Type B pancreatic cell (in vitro differentiated cells): ENCODE data around the gene RAB40B. TPM values are rescaled to one million over a fixed set of nuclear protein-coding genes. Genes with fewer than 3 reads are reported as not detected.

Experiments
- DNase-seq: peaks from one replicate; pipeline ENCODE4 v3.0.0; 2021; ENCODE audit warnings: mixed read lengths; ENCODE audit not compliant: unreplicated experiment; ENCODE audit errors: extremely low spot score
- H3K27ac Mint-ChIP-seq: 2 replicates; pipeline ENCODE4 v1.8.0; 2021; ENCODE audit warnings: mild to moderate bottlenecking, mixed read lengths
- H3K27me3 Mint-ChIP-seq: 2 replicates; pipeline ENCODE4 v1.8.0; 2021; ENCODE audit warnings: mixed read lengths
- H3K36me3 Mint-ChIP-seq: 2 replicates; pipeline ENCODE4 v1.8.0; 2021; ENCODE audit warnings: mixed read lengths
- H3K4me1 Mint-ChIP-seq: one replicate; pipeline ENCODE4 v1.8.0; 2021; ENCODE audit warnings: mixed read lengths; ENCODE audit not compliant: unreplicated experiment
- H3K4me3 Mint-ChIP-seq: 2 replicates; pipeline ENCODE4 v1.8.0; 2021; ENCODE audit warnings: mild to moderate bottlenecking, mixed read lengths
- H3K9me3 Mint-ChIP-seq: 2 replicates; pipeline ENCODE4 v1.8.0; 2021; ENCODE audit warnings: mixed read lengths
- CTCF ChIP-seq: fragments of 200-600 bp; sonication (generic); conservative IDR thresholded peaks from 2 replicates; pipeline ENCODE4 v1.5.0; 2021; ENCODE audit warnings: antibody characterized with exemption, mild to moderate bottlenecking
- total RNA-seq: library from RNA; stranded (reverse); gene quantifications from 2 replicates; pipeline ENCODE4 v1.2.1, GENCODE V29; 2021; ENCODE audit warnings: low replicate concordance

The RAB40B gene
- total RNA-seq, 1 donor from 2014 or later, result 16.7 TPM

- DNase-seq, result no peak
- peaks cover 6% of the 10 kb centered on the region for H3K4me1 Mint-ChIP-seq
- no peak overlapping the region for H3K4me3 Mint-ChIP-seq
- no peak for TF ChIP-seq CTCF
- H3K9me3 Mint-ChIP-seq, result no peaks in the 10 kb centered on the region
- H3K27ac Mint-ChIP-seq, result no peak overlapping the region
- H3K27me3 Mint-ChIP-seq, result no peaks in the 10 kb centered on the region
- peaks cover 7% of the 10 kb centered on the region for H3K36me3 Mint-ChIP-seq
Measured at GRCh38 chr17:82662711-82663261, 35.7 kb downstream of the RAB40B start.

- TF ChIP-seq CTCF, result no peak
Measured at GRCh38 chr17:82661717-82662683, 36.5 kb downstream of the RAB40B start.

GRCh38 chr17:82659886-82660285, 38.6 kb downstream of the RAB40B start:
- Mint-ChIP-seq H3K4me3 (no peak overlapping the region), H3K27ac (no peak overlapping the region), H3K4me1 (peaks cover 7% of the 10 kb centered on the region), H3K9me3 (no peaks in the 10 kb centered on the region), H3K36me3 (peaks cover 14% of the 10 kb centered on the region), H3K27me3 (no peaks in the 10 kb centered on the region)
- no peak for TF ChIP-seq CTCF
- no peak for DNase-seq

More at GRCh38 chr17:82661717-82662683, 36.5 kb downstream of the RAB40B start:
- no peaks in the 10 kb centered on the region for H3K27me3 Mint-ChIP-seq
- peaks cover 6% of the 10 kb centered on the region for H3K4me1 Mint-ChIP-seq
- no peaks in the 10 kb centered on the region for H3K9me3 Mint-ChIP-seq
- peaks cover 14% of the 10 kb centered on the region for H3K36me3 Mint-ChIP-seq
- H3K4me3 Mint-ChIP-seq, result no peak overlapping the region
- H3K27ac Mint-ChIP-seq, result no peak overlapping the region
- no peak for DNase-seq

- no peak overlapping the region for H3K27ac Mint-ChIP-seq
- no peak for DNase-seq
- H3K36me3 Mint-ChIP-seq, result peaks cover 14% of the 10 kb centered on the region
- peaks cover 5% of the 10 kb centered on the region for H3K4me1 Mint-ChIP-seq
- no peak overlapping the region for H3K4me3 Mint-ChIP-seq
- no peaks in the 10 kb centered on the region for H3K9me3 Mint-ChIP-seq
- TF ChIP-seq CTCF, result no peak
- H3K27me3 Mint-ChIP-seq, result no peaks in the 10 kb centered on the region
Measured at GRCh38 chr17:82658796-82659452, 39.6 kb downstream of the RAB40B start.

GRCh38 chr17:82658331-82658730, 40.2 kb downstream of the RAB40B start:
- H3K4me3 Mint-ChIP-seq, result no peak overlapping the region
- H3K36me3 Mint-ChIP-seq, result peaks cover 14% of the 10 kb centered on the region
- no peaks in the 10 kb centered on the region for H3K9me3 Mint-ChIP-seq
- DNase-seq, result no peak
- H3K27me3 Mint-ChIP-seq, result no peaks in the 10 kb centered on the region
- TF ChIP-seq CTCF, result no peak
- peaks cover 5% of the 10 kb centered on the region for H3K4me1 Mint-ChIP-seq
- no peak overlapping the region for H3K27ac Mint-ChIP-seq
